ENCODE data around the gene PKNOX2.

DNA sequence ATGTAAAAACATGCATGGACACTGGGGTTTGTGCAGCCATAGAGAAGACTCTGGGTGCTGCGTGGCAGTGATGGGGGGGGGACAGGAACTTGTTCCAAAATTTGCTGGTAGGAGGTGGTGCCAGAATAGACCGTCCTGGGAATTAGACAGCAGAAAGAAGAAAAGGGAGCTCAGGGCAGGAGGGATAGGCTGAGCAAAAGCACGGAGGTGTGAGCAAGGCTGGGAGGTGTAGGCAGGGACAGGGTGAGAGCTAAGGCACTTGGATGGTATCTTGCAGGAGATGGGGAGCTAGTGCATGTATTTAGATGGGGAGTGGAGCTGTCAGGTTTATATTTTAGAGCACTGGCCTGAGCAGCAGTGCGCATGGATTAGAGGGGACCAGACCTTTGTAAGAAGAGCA is 53.8 kb downstream of the PKNOX2 start:
- TF ChIP-seq, protein P1, sequence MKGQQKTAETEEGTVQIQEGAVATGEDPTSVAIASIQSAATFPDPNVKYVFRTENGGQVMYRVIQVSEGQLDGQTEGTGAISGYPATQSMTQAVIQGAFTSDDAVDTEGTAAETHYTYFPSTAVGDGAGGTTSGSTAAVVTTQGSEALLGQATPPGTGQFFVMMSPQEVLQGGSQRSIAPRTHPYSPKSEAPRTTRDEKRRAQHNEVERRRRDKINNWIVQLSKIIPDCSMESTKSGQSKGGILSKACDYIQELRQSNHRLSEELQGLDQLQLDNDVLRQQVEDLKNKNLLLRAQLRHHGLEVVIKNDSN (IDR thresholded peaks at IDR 0.05; ENCODE audit: borderline replicate concordance, extremely low read length, insufficient read depth, low read depth, low read length): no peak
- TF ChIP-seq, protein P2, sequence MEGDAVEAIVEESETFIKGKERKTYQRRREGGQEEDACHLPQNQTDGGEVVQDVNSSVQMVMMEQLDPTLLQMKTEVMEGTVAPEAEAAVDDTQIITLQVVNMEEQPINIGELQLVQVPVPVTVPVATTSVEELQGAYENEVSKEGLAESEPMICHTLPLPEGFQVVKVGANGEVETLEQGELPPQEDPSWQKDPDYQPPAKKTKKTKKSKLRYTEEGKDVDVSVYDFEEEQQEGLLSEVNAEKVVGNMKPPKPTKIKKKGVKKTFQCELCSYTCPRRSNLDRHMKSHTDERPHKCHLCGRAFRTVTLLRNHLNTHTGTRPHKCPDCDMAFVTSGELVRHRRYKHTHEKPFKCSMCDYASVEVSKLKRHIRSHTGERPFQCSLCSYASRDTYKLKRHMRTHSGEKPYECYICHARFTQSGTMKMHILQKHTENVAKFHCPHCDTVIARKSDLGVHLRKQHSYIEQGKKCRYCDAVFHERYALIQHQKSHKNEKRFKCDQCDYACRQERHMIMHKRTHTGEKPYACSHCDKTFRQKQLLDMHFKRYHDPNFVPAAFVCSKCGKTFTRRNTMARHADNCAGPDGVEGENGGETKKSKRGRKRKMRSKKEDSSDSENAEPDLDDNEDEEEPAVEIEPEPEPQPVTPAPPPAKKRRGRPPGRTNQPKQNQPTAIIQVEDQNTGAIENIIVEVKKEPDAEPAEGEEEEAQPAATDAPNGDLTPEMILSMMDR (IDR thresholded peaks at IDR 0.05 in 2 of 3, conservative IDR thresholded peaks at IDR 0.05 in 1 of 3; ENCODE audit: control insufficient read depth in 2 of 3, extremely low read depth in 1 of 3, insufficient read depth in 1 of 3, low read depth in 3 of 3, low read length in 3 of 3): no peak
- TF ChIP-seq POLR2AphosphoS5 (IDR thresholded peaks at IDR 0.05; ENCODE audit: low read length): no peak
- TF ChIP-seq, protein P3, sequence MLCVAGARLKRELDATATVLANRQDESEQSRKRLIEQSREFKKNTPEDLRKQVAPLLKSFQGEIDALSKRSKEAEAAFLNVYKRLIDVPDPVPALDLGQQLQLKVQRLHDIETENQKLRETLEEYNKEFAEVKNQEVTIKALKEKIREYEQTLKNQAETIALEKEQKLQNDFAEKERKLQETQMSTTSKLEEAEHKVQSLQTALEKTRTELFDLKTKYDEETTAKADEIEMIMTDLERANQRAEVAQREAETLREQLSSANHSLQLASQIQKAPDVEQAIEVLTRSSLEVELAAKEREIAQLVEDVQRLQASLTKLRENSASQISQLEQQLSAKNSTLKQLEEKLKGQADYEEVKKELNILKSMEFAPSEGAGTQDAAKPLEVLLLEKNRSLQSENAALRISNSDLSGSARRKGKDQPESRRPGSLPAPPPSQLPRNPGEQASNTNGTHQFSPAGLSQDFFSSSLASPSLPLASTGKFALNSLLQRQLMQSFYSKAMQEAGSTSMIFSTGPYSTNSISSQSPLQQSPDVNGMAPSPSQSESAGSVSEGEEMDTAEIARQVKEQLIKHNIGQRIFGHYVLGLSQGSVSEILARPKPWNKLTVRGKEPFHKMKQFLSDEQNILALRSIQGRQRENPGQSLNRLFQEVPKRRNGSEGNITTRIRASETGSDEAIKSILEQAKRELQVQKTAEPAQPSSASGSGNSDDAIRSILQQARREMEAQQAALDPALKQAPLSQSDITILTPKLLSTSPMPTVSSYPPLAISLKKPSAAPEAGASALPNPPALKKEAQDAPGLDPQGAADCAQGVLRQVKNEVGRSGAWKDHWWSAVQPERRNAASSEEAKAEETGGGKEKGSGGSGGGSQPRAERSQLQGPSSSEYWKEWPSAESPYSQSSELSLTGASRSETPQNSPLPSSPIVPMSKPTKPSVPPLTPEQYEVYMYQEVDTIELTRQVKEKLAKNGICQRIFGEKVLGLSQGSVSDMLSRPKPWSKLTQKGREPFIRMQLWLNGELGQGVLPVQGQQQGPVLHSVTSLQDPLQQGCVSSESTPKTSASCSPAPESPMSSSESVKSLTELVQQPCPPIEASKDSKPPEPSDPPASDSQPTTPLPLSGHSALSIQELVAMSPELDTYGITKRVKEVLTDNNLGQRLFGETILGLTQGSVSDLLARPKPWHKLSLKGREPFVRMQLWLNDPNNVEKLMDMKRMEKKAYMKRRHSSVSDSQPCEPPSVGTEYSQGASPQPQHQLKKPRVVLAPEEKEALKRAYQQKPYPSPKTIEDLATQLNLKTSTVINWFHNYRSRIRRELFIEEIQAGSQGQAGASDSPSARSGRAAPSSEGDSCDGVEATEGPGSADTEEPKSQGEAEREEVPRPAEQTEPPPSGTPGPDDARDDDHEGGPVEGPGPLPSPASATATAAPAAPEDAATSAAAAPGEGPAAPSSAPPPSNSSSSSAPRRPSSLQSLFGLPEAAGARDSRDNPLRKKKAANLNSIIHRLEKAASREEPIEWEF (IDR thresholded peaks at IDR 0.05; ENCODE audit: insufficient replicate concordance, low read depth, low read length): no peak

All from GM12878 (cell line).